Measurements from ENCODE around the gene NUCB1. TPM values are rescaled to one million over a fixed set of nuclear protein-coding genes. Genes with fewer than 3 reads are reported as not detected.

The NUCB1 gene
- total and polyA plus RNA-seq, 9 of the 15 experiments (the other 6 are each of a cell fraction or from before 2014, with no cell fraction given): 3.1 to 153 (median 71.7) TPM

GRCh38 chr19:48963371-48964204 lies 63.5 kb downstream of the NUCB1 start (continued):
- TF ChIP-seq ELK1 (CRISPR knock-in tag; IDR thresholded peaks at IDR 0.05): no peak
- no peak for TF ChIP-seq ELF1 (tag; IDR thresholded peaks at IDR 0.05)
- TF ChIP-seq USF2 (CRISPR knock-in tag; IDR thresholded peaks at IDR 0.05): no peak
- TF ChIP-seq DNMT1 (IDR thresholded peaks at IDR 0.05): no peak; the same call in 1 of the 2 replicates
- peak; percentile 61 to 83 for TF ChIP-seq MNT (conservative IDR thresholded peaks at IDR 0.05)
- TF ChIP-seq HES1 (IDR thresholded peaks at IDR 0.05; ENCODE audit: low read depth): no peak
- no peak for TF ChIP-seq XRCC4 (IDR thresholded peaks at IDR 0.05; ENCODE audit: extremely low read depth, insufficient read depth, insufficient read length)
- TF ChIP-seq ZC3H8 (IDR thresholded peaks at IDR 0.05): no peak
- TF ChIP-seq SMARCE1 (IDR thresholded peaks at IDR 0.05): peak; percentile 96
- no peak for TF ChIP-seq ZNF184 (CRISPR knock-in tag; IDR thresholded peaks at IDR 0.05)
- TF ChIP-seq U2AF2 (optimal IDR thresholded peaks at IDR 0.05; ENCODE audit: low read depth, low read length): no peak
- no peak for TF ChIP-seq CHD4 (IDR thresholded peaks at IDR 0.05; ENCODE audit: insufficient read depth, insufficient replicate concordance, low read depth, low read length, poor library complexity, severe bottlenecking)
- TF ChIP-seq PTRF (tag; IDR thresholded peaks at IDR 0.05): peak; percentile 79
- no peak for TF ChIP-seq MTF1 (CRISPR knock-in tag; IDR thresholded peaks at IDR 0.05; ENCODE audit: borderline replicate concordance)
- TF ChIP-seq KLF6 (CRISPR knock-in tag; IDR thresholded peaks at IDR 0.05; ENCODE audit: borderline replicate concordance): peak; percentile 67; the same call in 1 of the 2 replicates
- TF ChIP-seq MECOM (CRISPR knock-in tag; IDR thresholded peaks at IDR 0.05): peak; percentile 37; the same call in 1 of the 2 replicates
- TF ChIP-seq MXI1 (IDR thresholded peaks at IDR 0.05; ENCODE audit: low read depth, low read length): no peak
- peak; percentile 49; the same call in 1 of the 2 replicates for TF ChIP-seq ZNF143 (CRISPR knock-in tag; IDR thresholded peaks at IDR 0.05)
- peak; percentile 72 for TF ChIP-seq ETS1 (conservative IDR thresholded peaks at IDR 0.05; ENCODE audit: control insufficient read depth, low read depth, low read length)
- TF ChIP-seq ZNF217 (CRISPR knock-in tag; IDR thresholded peaks at IDR 0.05): no peak
- peak; percentile 99 for TF ChIP-seq MAFG (tag; conservative IDR thresholded peaks at IDR 0.05)
- TF ChIP-seq ARID1B (IDR thresholded peaks at IDR 0.05): peak; percentile 89
- TF ChIP-seq ZFP1 (CRISPR knock-in tag; IDR thresholded peaks at IDR 0.05): no peak
